22Rv1 (cell line): ENCODE data around the gene CMYA5.
"Not testable (repeated sequence)": the region's sequence is repeated elsewhere in the genome, so short reads cannot be mapped to it uniquely, and the experiment has no call there.

Experiments
- H3K27ac ChIP-seq: fragments of 450-650 bp; 2 replicates; pipeline ENCODE4 v1.5.1; 2017
- CTCF ChIP-seq: fragments of 450-650 bp; IDR thresholded peaks from 2 replicates; pipeline ENCODE4 v1.5.1; 2017; ENCODE audit warnings: mild to moderate bottlenecking
- ZFX ChIP-seq: fragments of 450-650 bp; IDR thresholded peaks from 2 replicates; pipeline ENCODE4 v1.6.1; 2017; ENCODE audit warnings: antibody characterized with exemption, borderline replicate concordance

CMYA5 gene

GRCh38 chr5:79704553-79704952, 14.9 kb downstream of the CMYA5 start:
- no peak overlapping the region for H3K27ac ChIP-seq
- TF ChIP-seq CTCF (no peak), ZFX (no peak)

GRCh38 chr5:79705632-79706031, 16.0 kb downstream of the CMYA5 start:
- TF ChIP-seq ZFX, result no peak
- no peak for TF ChIP-seq CTCF
- H3K27ac ChIP-seq, result no peak overlapping the region

- not testable (repeated sequence) for H3K27ac ChIP-seq
Measured at GRCh38 chr5:79706317-79706716, 16.7 kb downstream of the CMYA5 start.

- no peak overlapping the region for H3K27ac ChIP-seq
- no peak for TF ChIP-seq CTCF
- no peak for TF ChIP-seq ZFX
Measured at GRCh38 chr5:79707535-79707934, 17.9 kb downstream of the CMYA5 start.

- no peak overlapping the region for H3K27ac ChIP-seq
- TF ChIP-seq CTCF (no peak), ZFX (no peak)
Measured at GRCh38 chr5:79712741-79713140, 23.1 kb downstream of the CMYA5 start.

- H3K27ac ChIP-seq, result no peak overlapping the region
- TF ChIP-seq CTCF (no peak), ZFX (no peak)
Measured at GRCh38 chr5:79713727-79714126, 24.1 kb downstream of the CMYA5 start.

- H3K27ac ChIP-seq, result no peak overlapping the region
- TF ChIP-seq CTCF (no peak), ZFX (no peak)
Measured at GRCh38 chr5:79716839-79717238, 27.2 kb downstream of the CMYA5 start.

- TF ChIP-seq CTCF (no peak), ZFX (no peak)
- H3K27ac ChIP-seq, result no peak overlapping the region
Measured at GRCh38 chr5:79720096-79720495, 30.5 kb downstream of the CMYA5 start.
